ENCODE results near the gene BPIFB2. TPM values are rescaled to one million over a fixed set of nuclear protein-coding genes. Genes with fewer than 3 reads are reported as not detected.

The BPIFB2 gene
- total RNA-seq, 2 experiments from 2014 or later, result not detected

DNA sequence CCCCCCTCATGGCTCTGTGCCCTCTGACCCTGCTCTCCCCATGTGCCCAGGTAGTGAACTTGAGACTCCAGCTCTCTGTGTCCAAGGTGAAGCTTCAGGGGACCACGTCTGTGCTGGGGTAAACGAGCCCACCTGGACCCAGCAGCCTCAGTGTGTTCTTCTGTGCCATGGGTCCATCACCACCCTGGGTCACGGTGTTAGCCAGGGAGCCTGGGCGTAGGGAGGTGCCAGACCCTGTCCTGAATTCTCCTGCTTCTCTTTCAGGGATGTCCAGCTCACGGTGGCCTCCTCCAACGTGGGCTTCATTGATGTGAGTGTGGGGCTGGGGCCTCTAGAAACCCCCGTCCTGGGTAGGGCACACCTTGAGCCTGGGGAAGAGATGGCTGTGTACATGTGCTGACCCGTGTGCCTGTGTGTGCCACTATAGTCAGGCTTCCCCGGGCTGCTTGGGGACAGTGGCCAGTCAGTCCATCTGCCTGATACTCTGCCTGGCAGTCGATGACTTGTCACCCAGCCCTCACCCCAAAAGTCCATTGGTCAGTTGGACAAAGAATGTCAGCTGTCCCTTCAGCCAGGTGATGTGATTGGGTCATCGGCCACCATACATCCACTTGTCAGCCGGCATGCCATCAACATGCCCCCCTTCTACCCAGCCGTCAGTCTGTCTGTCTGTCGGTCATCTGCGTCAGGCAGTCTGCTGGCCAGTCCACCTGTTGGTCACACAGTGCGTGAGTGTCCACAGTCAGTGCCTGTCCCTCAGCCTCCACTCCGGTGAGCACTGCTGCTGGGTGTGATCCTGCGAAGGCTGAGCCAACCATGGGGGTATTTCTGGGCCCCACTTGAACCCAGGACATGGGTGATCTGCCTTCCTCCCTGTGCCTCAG, 13.0 kb downstream of the BPIFB2 start:
- POLR2A ChIA-PET, result no interaction called here
- ATAC-seq (ENCODE audit: low read depth) (no peak), DNase-seq (no peak)
- Mint-ChIP-seq H3K27me3 (no peaks in the 10 kb centered on the region), H3K36me3 (no peaks in the 10 kb centered on the region), H3K4me1 (no peaks in the 10 kb centered on the region), H3K4me3 (no peak overlapping the region), H3K27ac (no peak overlapping the region), H3K9me3 (no peaks in the 10 kb centered on the region)

DNA sequence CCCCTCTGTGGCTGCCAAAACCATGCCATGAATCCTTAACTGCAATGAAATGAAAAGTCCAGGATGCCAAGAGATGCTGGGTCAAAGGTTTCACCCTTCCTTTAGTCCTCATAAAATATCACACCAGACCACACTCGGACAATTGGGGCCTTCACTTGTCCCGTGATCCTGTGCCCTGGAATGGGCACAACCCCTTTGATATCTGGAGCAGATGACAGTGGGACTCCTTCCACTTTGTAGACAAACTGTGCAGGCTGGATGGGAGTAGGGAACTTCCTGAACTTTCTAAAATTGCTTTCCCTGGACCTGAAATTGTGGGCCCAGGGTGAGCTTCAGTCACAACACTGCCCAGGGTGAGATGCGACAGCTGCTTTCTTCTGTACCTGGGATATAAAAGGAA, 14.4 kb downstream of the BPIFB2 start:
- POLR2A ChIA-PET, result no interaction called here
- no peak for DNase-seq
- H3K4me3 Mint-ChIP-seq, result no peak overlapping the region
- no peaks in the 10 kb centered on the region for H3K27me3 Mint-ChIP-seq
- H3K9me3 Mint-ChIP-seq, result no peaks in the 10 kb centered on the region
- no peaks in the 10 kb centered on the region for H3K36me3 Mint-ChIP-seq
- no peak for ATAC-seq (ENCODE audit: low read depth)
- no peak overlapping the region for H3K27ac Mint-ChIP-seq
- no peaks in the 10 kb centered on the region for H3K4me1 Mint-ChIP-seq

- POLR2A ChIA-PET, result no interaction called here
- H3K9me3 Mint-ChIP-seq, result no peaks in the 10 kb centered on the region
- H3K27ac Mint-ChIP-seq, result no peak overlapping the region
- ATAC-seq (ENCODE audit: low read depth) (no peak), DNase-seq (no peak)
- H3K27me3 Mint-ChIP-seq, result no peaks in the 10 kb centered on the region
- no peak overlapping the region for H3K4me3 Mint-ChIP-seq
- no peaks in the 10 kb centered on the region for H3K4me1 Mint-ChIP-seq
- H3K36me3 Mint-ChIP-seq, result no peaks in the 10 kb centered on the region
Measured at GRCh38 chr20:33022289-33022688, 14.8 kb downstream of the BPIFB2 start.

DNA sequence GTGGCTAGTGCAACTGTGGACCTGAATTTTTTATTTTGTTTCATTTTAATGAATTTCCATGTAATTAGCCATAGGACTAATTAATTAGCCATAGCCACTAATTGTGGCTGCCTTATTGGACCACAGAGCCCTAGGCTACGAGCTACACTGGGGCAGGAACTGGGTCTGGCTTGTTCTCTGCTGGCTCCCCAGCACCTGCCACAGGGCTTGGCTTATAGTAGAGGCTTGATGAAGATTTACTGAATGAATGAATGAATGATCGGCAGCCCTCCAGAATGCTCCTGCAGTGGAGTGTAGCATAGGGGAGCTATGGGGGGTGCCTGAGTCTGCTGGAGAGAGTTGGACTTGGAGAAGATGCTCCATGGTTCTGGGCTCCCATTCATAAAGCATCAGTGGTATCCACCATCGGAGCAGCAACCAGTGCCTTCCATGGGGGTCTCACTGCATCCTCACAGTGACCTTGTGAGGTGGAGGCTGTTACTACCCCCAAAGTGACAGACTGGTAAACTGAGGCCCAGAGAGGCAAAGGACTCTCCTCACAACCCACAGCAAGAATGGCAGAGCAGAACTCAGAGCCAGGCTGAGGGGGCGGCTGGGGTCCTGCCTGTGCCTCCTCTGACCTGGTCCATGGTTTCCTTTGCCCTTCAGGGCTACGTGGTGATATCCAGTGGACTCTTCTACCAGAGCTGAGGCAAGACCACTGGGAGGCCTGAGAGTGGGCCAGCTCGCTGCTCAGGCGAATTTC, 15.4 kb downstream of the BPIFB2 start:
- no peaks in the 10 kb centered on the region for H3K9me3 Mint-ChIP-seq
- POLR2A ChIA-PET, result no interaction called here
- DNase-seq (no peak), ATAC-seq (ENCODE audit: low read depth) (no peak)
- H3K27me3 Mint-ChIP-seq, result no peaks in the 10 kb centered on the region
- H3K27ac Mint-ChIP-seq, result no peak overlapping the region
- H3K4me3 Mint-ChIP-seq, result no peak overlapping the region
- H3K36me3 Mint-ChIP-seq, result no peaks in the 10 kb centered on the region
- H3K4me1 Mint-ChIP-seq, result no peaks in the 10 kb centered on the region

- Mint-ChIP-seq H3K36me3 (no peaks in the 10 kb centered on the region), H3K27me3 (no peaks in the 10 kb centered on the region), H3K4me1 (no peaks in the 10 kb centered on the region), H3K9me3 (no peaks in the 10 kb centered on the region), H3K4me3 (no peak overlapping the region), H3K27ac (no peak overlapping the region)
- ATAC-seq (ENCODE audit: low read depth) (no peak), DNase-seq (no peak)
- POLR2A ChIA-PET, result no interaction called here
Measured at GRCh38 chr20:33023439-33024242, 16.1 kb downstream of the BPIFB2 start.

- H3K27me3 Mint-ChIP-seq, result no peaks in the 10 kb centered on the region
- POLR2A ChIA-PET, result no interaction called here
- no peak for ATAC-seq (ENCODE audit: low read depth)
- H3K4me3 Mint-ChIP-seq, result no peak overlapping the region
- no peaks in the 10 kb centered on the region for H3K4me1 Mint-ChIP-seq
- DNase-seq, result no peak
- no peak overlapping the region for H3K27ac Mint-ChIP-seq
- no peaks in the 10 kb centered on the region for H3K36me3 Mint-ChIP-seq
- no peaks in the 10 kb centered on the region for H3K9me3 Mint-ChIP-seq
Measured at GRCh38 chr20:33024243-33024560, 16.7 kb downstream of the BPIFB2 start.

- Mint-ChIP-seq H3K9me3 (no peaks in the 10 kb centered on the region), H3K27ac (no peak overlapping the region), H3K27me3 (no peaks in the 10 kb centered on the region), H3K4me3 (no peak overlapping the region), H3K36me3 (no peaks in the 10 kb centered on the region), H3K4me1 (no peaks in the 10 kb centered on the region)
- DNase-seq, result no peak
- POLR2A ChIA-PET, result no interaction called here
- ATAC-seq (ENCODE audit: low read depth), result no peak
Measured at GRCh38 chr20:33024609-33025317, 17.3 kb downstream of the BPIFB2 start.

- ATAC-seq (ENCODE audit: low read depth) (no peak), DNase-seq (no peak)
- H3K9me3 Mint-ChIP-seq, result no peaks in the 10 kb centered on the region
- no peaks in the 10 kb centered on the region for H3K4me1 Mint-ChIP-seq
- H3K36me3 Mint-ChIP-seq, result no peaks in the 10 kb centered on the region
- POLR2A ChIA-PET, result no interaction called here
- H3K27me3 Mint-ChIP-seq, result no peaks in the 10 kb centered on the region
- no peak overlapping the region for H3K27ac Mint-ChIP-seq
- no peak overlapping the region for H3K4me3 Mint-ChIP-seq
Measured at GRCh38 chr20:33025318-33025876, 17.9 kb downstream of the BPIFB2 start.

DNA sequence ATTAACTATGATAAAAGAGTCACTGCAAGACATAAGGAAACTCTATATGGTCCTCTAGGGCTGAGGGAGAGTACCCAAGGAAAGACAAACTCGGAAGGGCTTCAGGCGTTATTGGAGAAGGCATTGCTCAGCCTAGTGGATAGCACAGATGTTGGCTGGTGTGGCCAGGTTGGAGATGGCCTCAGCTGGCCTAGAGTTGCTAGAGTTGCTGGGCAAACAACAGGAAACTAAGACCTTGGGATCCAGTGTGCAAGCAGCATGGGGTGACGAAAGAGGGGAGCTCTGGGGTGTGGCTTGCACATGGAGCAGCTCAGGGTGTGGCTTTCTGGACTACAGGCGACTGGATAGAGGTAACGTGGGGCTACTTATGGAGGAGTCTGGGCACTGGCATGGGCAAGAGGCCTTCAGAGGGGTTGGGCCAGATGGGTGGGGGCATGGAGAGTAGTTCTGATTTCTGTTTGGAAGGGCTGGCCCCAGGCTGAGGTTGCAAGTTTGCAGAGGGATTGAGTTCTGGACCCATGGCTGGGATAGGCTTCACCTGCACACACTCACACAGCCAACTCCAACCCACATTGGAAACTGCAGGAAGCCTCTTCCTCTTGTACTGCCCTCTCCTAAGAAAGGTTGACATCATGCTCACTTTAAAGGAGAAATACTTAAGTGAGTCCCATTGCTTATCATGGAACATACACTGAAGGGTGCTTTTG, 18.7 kb downstream of the BPIFB2 start:
- Mint-ChIP-seq H3K36me3 (no peaks in the 10 kb centered on the region), H3K4me1 (no peaks in the 10 kb centered on the region), H3K27me3 (no peaks in the 10 kb centered on the region), H3K9me3 (no peaks in the 10 kb centered on the region), H3K27ac (no peak overlapping the region), H3K4me3 (no peak overlapping the region)
- POLR2A ChIA-PET, result no interaction called here
- no peak for DNase-seq
- ATAC-seq (ENCODE audit: low read depth), result no peak

DNA sequence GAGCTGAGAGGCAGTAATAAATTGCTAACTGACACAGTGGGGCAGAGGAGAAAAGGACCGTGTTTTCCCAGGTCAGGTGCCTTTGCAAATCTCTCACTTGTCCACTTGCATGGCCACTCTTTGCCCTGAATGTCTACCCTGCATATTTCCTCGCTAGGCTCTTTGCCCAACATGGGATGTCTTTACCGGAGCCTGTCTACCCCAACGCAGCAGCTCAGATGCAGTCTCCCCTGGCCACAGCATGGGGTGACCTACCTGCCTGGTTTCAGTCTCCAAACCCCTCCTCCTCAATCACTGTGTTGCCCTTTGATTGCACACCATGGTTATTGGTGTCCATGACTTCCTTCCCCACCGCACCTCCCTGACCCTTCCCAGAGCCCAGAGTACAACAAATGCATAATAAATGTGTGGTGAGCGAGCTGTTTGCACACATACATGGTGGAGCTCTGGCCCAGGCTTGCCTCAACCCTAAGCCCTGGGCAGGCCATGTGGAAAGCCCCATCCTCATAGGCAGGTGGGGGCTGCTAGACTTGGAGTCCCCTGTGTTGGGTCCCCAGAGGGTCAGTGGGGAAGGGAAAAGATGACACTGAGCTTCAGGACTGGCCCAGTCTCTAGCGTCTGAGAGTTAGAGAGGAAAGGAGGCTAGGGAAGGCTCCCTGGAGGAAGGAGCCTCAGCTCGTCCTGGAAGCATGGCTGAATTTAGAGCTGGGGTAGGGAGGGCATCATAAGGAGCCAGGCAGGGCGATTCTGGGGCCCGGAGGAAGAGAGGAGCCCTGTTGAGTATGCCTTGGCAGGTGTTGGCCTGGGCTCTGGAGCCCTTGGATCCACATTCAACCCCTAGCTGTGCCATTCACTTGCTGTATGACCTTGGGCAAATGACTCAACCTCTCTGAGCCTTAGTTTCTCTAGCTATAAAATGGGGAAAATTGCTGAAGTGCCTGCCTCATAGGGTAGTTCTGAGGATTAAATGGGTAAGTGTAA, 19.6 kb downstream of the BPIFB2 start:
- Mint-ChIP-seq H3K27ac (no peak overlapping the region), H3K36me3 (no peaks in the 10 kb centered on the region), H3K9me3 (no peaks in the 10 kb centered on the region), H3K27me3 (no peaks in the 10 kb centered on the region), H3K4me3 (no peak overlapping the region), H3K4me1 (no peaks in the 10 kb centered on the region)
- ATAC-seq (ENCODE audit: low read depth), result no peak
- POLR2A ChIA-PET, result no interaction called here
- DNase-seq, result no peak

DNA sequence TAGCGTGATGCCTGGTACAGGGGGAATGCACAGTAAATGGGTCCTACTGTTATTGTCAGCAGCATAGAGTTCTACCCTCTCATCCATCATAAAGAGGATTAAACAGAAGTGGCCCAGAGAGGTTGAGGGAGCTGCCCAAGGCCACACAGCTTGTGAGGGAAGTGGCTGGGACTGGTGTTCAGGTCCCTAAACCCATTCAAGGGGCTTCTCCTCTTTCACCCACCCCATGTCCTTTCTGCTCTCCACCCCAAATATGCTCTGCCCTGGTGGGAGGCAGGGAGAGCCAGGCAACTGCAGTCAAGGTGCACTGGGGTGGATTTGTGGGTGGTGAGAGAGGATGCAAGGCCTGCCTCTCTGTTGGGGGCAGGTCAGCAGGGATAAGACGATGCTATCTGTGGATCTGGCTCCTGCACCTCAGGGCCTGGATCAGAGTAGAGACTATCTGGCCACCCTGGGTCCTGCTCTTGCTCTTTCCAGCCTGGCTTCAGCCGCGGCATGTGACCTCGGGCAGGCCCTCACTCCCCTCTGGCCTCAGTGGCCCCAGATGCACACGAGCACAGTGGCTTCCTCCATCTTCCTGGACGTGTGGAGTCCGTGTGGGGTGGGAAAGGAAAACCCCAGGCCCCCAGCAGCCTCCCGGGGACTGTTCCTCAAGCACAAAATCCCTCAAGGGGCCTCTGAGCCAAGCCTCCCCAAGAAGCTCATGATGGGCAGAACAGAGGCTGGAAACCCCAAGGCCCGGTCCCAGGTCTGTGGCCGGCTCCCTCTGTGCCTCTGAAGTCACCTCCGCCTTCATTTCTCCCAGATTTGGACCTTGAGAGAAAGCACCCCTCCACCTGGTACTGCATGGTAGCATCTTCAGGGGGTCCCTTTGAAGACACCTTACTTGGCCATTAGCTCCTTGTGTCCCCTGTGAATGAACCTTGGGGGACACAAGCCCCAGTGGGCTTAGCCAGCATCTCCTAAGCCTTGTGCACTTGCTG, 20.6 kb downstream of the BPIFB2 start:
- Mint-ChIP-seq H3K27me3 (no peaks in the 10 kb centered on the region), H3K4me3 (no peak overlapping the region), H3K36me3 (no peaks in the 10 kb centered on the region), H3K9me3 (no peaks in the 10 kb centered on the region), H3K27ac (no peak overlapping the region), H3K4me1 (no peaks in the 10 kb centered on the region)
- DNase-seq (no peak), ATAC-seq (ENCODE audit: low read depth) (no peak)
- POLR2A ChIA-PET, result no interaction called here

Measured in activated naive CD8-positive, alpha-beta T cell treated with anti-CD3 and anti-CD28 coated beads, Interleukin-2, amount 10 ng/mL, durations not matched to agents 7 days and 5 days (primary cell).